Neural crest cell (in vitro differentiated cells): ENCODE data around the gene SLAMF7. TPM values are rescaled to one million over a fixed set of nuclear protein-coding genes. Genes with fewer than 3 reads are reported as not detected.

Experiments
- DNase-seq: peaks from one replicate; pipeline ENCODE4 v3.0.0; 2021; ENCODE audit warnings: low read depth, mixed read lengths, low spot score
- H3K27ac Mint-ChIP-seq: one replicate; pipeline ENCODE4 v1.8.0; 2021; ENCODE audit warnings: mild to moderate bottlenecking, mixed read lengths; ENCODE audit not compliant: unreplicated experiment
- H3K27me3 Mint-ChIP-seq: 2 replicates; pipeline ENCODE4 v1.8.0; 2021; ENCODE audit warnings: low read depth, mild to moderate bottlenecking, mixed read lengths
- H3K36me3 Mint-ChIP-seq: 2 replicates; pipeline ENCODE4 v1.8.0; 2021; ENCODE audit warnings: low read depth, mild to moderate bottlenecking, mixed read lengths
- H3K4me1 Mint-ChIP-seq: 2 replicates; pipeline ENCODE4 v1.8.0; 2021; ENCODE audit warnings: mixed read lengths
- H3K4me3 Mint-ChIP-seq: one replicate; pipeline ENCODE4 v1.8.0; 2021; ENCODE audit warnings: mild to moderate bottlenecking, mixed read lengths
- H3K9me3 Mint-ChIP-seq: 2 replicates; pipeline ENCODE4 v1.8.0; 2021; ENCODE audit warnings: mixed read lengths
- CTCF ChIP-seq: fragments of 200-600 bp; sonication (generic); conservative IDR thresholded peaks from 2 replicates; pipeline ENCODE4 v1.5.0; 2021; ENCODE audit warnings: antibody characterized with exemption, mild to moderate bottlenecking
- total RNA-seq: library from RNA; stranded (reverse); gene quantifications from 2 replicates; pipeline ENCODE4 v1.2.1, GENCODE V29; 2021

Gene SLAMF7
- total RNA-seq, 1 donor from 2014 or later = not detected

DNA sequence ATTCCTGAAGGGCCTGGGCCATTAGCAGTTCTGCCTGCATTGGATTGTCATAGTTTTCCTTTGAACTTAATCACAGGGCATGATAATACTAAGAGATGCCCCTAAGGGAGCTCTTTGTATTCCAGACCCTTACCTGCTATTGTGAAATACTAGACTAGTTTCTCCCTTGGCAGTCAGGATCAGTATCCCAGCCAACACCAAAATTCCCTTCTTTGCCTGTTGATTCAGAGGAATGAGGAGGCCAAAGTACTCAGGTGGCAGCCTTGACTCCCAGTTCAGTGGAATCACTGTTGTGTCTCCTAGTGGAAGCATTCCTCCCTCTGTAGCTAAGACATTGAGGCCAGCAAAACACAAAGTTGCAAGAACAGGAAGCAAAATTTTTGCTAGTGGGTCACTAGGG lies 20.7 kb downstream of the SLAMF7 start:
- Mint-ChIP-seq H3K4me3 (no peak overlapping the region), H3K27me3 (no peaks in the 10 kb centered on the region), H3K9me3 (no peaks in the 10 kb centered on the region), H3K4me1 (no peaks in the 10 kb centered on the region), H3K27ac (no peak overlapping the region), H3K36me3 (no peaks in the 10 kb centered on the region)
- DNase-seq = no peak
- no peak for TF ChIP-seq CTCF

DNA sequence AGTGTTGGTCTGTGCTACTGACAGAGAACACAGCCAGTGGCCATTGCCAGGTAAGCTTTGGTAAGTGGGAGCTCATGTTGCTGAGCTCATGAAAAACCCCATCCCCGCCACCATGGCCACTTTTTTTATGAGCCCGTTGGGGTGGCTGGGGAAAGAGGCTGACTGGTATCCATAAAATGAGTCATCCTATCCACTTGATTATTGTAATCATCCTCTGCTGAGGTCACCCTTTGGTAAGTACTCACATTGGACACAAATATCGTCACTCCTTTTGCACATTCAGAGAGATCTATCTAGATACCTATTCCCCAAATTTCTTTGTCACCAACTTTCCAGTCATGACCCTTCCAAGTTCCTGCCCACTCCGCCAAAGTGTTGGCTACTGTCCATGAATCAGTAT lies 22.0 kb downstream of the SLAMF7 start:
- no peak for DNase-seq
- H3K27me3 Mint-ChIP-seq = no peaks in the 10 kb centered on the region
- H3K36me3 Mint-ChIP-seq = no peaks in the 10 kb centered on the region
- H3K4me3 Mint-ChIP-seq = no peak overlapping the region
- no peaks in the 10 kb centered on the region for H3K4me1 Mint-ChIP-seq
- H3K27ac Mint-ChIP-seq = no peak overlapping the region
- H3K9me3 Mint-ChIP-seq = peaks cover 4% of the 10 kb centered on the region
- TF ChIP-seq CTCF = no peak

GRCh38 chr1:160761886-160762285 lies 22.8 kb downstream of the SLAMF7 start:
- Mint-ChIP-seq H3K9me3 (peaks cover 4% of the 10 kb centered on the region), H3K4me3 (no peak overlapping the region), H3K27ac (no peak overlapping the region), H3K27me3 (no peaks in the 10 kb centered on the region), H3K36me3 (no peaks in the 10 kb centered on the region), H3K4me1 (no peaks in the 10 kb centered on the region)
- no peak for DNase-seq
- no peak for TF ChIP-seq CTCF

DNA sequence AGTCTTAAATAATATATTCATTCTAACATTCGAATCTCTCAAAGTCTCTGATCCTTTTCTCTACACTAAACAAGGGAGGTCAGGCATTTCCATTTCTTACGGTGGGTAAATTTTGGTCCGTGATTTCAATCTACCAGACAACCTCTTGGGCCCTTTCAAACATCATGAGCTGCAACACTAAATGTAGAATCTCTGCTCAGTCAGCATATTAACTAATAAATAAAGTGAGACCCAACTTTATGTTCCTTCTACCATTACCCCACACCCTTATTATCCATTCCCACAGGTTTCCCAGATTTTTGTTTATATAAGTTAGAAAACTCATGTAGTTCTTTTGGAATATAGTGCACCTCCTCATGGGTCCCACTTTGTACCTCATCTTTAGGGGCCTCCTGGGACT lies 24.9 kb downstream of the SLAMF7 start:
- TF ChIP-seq CTCF = no peak
- no peaks in the 10 kb centered on the region for H3K36me3 Mint-ChIP-seq

DNA sequence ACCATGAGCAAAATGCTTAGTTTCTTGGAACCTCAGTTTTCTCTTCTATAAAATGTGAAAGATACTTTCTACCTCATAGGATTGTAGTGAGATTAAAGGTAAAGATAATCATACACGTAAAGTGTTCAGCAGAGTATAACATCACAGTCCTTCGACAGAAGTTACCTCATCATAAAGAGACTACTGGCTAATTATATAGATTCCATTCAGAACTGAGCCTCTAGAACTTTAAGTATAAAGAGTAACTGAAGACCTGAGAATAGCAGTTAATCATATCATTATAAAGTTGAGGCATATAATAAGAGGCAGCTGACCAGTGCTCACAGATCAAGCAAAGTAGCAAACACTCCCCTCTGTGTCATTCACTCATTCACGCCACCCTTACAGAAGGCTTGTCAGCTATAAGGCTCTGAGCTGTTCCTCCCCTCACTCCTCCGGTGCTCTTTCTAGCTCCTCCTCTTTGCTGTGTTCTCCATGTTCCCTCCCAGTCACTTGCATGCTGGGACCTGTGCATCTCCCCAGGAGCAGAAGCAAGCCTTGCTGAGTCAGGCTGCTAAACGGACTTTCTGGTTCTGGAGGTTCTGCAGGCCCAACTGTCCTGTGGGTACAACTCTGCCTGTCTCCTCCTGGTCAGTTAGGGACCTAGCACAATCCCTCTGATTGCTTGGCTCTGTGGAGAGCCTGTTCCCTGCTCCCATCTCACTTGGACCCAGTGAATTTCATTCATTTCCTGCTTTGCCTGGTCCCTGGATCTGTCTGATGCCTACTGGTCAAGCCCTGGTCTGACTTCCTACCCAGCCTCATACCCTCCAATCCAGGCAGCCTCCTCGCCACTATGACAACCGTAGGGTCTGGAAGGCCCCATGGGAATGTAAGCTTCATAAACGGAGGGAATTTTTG lies 28.6 kb downstream of the SLAMF7 start:
- Mint-ChIP-seq H3K4me3 (no peak overlapping the region), H3K27ac (no peak overlapping the region), H3K4me1 (no peaks in the 10 kb centered on the region), H3K27me3 (no peaks in the 10 kb centered on the region), H3K9me3 (peaks cover 4% of the 10 kb centered on the region), H3K36me3 (no peaks in the 10 kb centered on the region)
- TF ChIP-seq CTCF = no peak
- no peak for DNase-seq

More for the DNA sequence above, 24.9 kb downstream of the SLAMF7 start:
- Mint-ChIP-seq H3K27ac (no peak overlapping the region), H3K4me1 (no peaks in the 10 kb centered on the region), H3K4me3 (no peak overlapping the region), H3K9me3 (peaks cover 4% of the 10 kb centered on the region), H3K27me3 (no peaks in the 10 kb centered on the region)
- no peak for DNase-seq
